ENCODE data around the gene CDHR1.

Gene CDHR1

GRCh38 chr10:84234479-84234878 lies 40.1 kb downstream of the CDHR1 start:
- no peak for DNase-seq

- no peak for DNase-seq
Measured at GRCh38 chr10:84235096-84235495, 40.8 kb downstream of the CDHR1 start.

DNA sequence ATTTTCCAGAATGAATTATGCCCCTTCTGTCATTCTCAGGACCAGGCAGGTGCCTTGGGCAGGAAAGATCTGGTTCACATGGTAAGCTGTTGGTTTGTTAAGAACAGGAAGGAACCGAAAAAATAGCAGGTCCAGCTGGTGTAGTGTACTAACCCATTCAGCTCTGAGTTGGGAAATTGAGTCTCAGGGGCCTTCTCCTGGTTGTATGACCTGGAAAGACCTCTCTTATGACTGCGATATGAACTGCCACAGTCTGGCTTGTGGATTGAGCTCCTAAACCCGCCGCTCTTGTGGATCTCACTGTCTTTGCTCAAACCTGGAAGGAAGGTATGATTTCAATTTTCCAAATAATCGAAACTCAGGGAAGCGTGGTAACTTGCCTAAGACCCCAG lies 42.5 kb downstream of the CDHR1 start:
- DNase-seq = no peak

DNA sequence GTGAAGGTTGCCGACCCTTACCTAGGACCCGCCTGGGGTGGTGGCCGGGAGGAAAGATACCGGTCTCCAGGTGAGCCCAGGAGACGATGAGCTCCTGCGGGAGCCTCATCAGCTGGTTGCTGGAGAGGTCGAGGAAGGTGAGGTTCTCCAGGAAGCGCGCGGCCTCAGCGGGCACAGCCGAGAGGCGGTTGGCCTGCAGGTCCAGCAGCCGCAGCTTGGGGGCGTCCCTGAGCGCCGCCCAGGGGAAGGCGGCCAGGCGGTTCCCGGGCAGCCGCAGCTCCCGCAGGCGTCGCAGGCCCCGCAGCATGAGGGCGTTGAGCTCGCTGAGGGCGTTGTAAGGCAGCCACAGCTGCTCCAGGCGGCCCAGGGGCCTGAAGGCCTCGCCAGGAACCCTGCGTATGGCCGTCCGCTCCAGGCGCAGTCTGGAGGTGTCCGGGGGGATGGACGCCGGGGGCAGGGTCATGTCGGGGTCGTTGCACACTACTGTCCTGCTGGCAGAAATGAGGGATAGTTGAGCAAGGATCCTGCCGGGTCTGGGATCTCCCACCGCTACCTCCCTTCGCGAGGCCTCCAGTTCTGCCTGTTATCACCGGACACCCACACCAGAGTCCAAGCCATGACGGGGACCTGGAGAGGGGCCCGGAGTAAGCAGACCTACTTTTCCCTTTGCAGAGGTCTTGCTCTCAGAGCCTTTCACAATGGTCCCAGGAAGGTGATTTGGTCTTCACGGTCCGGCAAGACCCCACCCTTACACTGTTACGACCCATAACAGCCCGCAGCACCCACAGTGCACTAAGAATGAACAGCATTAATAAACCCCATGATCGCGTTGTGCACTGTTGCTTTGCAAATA lies 43.1 kb downstream of the CDHR1 start:
- no peak for DNase-seq

DNA sequence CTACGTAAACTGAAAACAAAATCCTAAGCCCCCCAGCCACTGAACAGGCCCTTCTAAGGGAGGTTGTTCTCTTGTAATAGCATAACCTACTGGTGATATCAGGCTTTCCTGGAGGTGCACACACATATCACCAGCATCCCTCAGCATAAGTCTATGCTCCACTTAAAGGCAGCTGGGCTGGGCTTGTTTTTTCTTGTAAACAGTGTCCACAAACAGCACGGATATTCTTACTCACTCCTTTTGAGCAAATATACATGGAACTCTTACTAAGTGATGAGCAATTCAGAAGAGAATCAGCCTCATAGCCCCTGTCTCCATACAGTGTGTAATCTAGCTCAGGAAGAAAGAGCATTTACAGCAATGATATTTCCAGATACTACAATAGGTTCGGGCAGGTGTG lies 44.6 kb downstream of the CDHR1 start:
- no peak for DNase-seq

DNA sequence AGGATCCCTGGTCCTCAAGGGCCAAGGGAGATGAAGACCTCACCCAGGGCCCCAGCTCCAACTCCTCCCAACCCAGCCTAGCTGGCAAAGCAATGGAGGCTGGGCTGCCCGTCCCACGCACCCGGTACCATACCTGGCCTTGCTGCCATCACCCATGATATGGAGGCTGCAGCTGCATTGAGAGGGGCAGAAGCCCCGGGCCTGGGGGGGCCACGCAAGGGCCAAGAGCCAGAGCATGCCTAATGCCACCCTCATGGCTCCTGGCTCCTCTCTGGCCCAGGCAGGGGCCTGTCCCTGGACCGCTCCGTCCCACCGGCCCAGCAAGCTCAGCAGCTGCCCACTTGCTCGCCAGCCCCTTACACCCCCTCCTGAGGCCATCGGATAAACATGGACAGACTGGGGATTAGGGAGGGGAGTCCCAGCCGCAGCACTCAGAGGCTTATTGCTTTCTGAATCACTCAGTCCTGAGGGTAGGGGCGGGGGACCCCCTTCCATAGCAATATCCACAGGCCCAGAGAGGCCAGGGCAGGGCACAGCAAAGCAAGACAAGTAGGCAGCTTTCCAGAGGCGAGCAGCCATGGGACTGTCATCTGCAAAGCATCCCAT lies 47.0 kb downstream of the CDHR1 start, which contains the start of gene LRIT1:
Gene LRIT1, minus strand, starts transcription at position 362 of the 606 bp plus-strand sequence. Its CDS starts 107 bp downstream, at position 255.
- no peak for DNase-seq

- no peak for DNase-seq
Measured at GRCh38 chr10:84243759-84244158, 49.4 kb downstream of the CDHR1 start.

DNA sequence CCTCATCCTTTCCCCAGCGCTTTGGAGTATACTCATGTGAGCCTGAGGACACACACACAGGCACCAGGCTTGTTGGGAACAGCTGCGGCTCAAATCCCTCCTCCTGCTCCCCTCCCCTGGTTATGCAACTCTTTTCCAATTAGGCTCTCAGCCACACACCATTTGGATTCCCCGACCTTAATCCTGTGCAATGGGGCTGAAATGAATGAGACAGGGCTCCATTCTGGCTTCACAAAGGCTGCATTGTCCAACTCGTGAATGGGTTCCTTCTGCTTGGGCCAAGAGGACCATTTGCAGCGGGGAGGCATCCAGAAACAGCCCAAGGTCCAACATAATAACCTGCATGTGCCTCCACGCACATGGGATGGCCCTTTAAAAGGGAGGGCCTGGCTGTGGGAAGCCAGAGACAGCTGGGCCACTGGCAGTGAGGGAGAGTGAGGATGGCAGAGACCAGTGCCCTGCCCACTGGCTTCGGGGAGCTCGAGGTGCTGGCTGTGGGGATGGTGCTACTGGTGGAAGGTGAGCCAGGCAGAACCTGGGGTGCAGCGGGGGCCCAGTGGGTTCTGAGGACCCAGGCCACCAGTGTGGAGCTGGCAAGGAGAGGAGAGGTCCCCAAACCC lies 50.4 kb downstream of the CDHR1 start, which contains the start of gene RGR:
Gene RGR, plus strand, starts transcription at position 403 of the 620 bp plus-strand sequence. Its CDS starts 38 bp downstream, at position 441.
- no peak for DNase-seq

DNA sequence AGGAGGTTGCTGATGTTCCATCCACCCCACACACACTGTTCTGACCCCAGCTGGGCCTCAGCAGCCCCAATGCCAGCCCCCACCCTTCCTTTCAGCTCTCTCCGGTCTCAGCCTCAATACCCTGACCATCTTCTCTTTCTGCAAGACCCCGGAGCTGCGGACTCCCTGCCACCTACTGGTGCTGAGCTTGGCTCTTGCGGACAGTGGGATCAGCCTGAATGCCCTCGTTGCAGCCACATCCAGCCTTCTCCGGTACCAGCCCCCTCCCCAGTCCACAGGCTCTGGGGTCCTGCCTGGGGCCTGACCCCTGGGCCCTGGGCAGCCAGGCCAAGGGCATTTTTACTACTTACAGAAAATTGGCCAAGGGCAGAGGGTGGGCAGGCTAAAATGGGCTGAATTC lies 53.2 kb downstream of the CDHR1 start:
- no peak for DNase-seq

DNA sequence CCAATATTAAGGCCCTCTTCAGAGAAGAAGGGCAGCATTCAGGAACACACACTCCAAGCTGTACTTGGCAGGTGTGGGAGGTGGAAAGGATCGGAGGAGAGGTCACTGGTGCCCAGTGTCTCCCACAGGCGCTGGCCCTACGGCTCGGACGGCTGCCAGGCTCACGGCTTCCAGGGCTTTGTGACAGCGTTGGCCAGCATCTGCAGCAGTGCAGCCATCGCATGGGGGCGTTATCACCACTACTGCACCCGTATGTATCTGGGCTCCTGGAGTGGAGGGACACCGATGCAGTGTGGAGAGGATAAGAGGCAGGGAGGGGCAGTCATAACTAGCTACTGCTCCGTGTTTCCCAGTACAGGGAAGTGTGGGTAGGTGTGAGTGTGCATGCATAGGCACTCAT lies 54.5 kb downstream of the CDHR1 start:
- DNase-seq = no peak

GRCh38 chr10:84254552-84255478 lies 60.5 kb downstream of the CDHR1 start:
- no peak for DNase-seq

DNA sequence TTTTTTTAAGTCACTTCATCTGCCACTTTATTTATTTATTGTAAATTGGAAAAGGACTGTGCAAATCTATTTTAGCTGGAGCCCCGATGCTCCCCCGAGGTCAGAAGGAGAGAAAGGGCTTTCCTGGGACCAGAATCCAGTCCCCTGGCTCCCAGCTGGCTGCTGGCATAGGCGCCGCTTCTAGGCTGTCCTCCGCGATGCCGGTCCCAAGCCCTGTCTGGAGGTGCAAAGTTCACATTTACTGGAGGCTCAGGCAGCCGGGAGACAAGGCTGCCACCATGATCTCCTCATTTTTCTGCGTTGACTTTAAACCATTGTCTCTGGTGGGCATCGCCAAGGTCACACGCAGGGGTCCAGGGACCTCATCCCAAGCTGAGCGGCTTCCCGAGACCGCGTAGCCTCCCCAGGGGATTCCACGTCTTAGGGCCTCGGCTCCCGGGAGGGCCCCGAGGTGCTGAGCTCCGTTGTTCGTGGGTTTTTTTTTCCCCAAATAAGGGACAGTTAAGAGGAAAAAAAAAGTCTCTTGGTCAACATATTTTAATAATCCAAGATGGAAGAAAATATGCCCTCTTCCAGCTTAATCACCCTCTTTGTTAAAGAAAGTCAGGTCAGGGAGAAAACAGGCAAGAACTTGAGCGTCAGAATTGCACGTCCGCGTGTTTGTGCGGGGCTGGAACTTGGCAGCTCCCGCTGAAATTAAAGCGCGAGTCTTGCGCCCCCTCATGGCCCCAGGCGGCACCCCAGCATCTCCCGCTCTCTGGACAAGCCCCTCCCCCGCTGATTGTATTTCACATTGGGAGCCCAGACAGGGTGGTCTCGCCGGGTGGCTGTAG lies 62.4 kb downstream of the CDHR1 start:
- DNase-seq = no peak

GRCh38 chr10:84257343-84258020 lies 63.1 kb downstream of the CDHR1 start:
- no peak for DNase-seq

DNA sequence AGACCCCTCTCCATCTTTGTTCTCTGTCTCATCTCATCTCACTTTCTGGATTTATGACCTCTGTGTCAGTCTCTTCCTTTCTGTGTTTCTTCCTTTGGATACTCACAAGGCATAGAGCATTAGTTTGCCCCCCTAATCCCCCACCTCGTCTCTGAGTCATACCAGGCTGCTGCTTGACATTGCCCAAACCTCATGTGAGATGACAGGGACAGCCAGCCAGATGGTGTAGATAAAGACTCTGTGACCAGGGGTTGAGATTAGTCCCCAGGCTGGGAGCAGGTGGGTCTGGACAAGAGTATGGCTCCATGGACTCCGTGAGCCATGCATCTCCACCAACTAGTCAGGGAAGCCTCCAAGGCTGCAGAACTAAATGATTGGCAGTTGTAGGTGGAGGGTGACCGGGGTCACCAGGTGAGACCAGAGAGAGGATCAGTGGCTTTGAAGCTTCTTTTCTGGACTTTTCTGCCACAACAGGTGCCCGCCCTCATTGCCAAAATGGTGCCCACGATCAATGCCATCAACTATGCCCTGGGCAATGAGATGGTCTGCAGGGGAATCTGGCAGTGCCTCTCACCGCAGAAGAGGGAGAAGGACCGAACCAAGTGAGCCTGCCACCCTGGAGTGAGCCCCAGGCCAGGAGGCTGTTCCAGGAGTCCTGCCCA lies 63.8 kb downstream of the CDHR1 start:
- DNase-seq = no peak

GRCh38 chr10:84261236-84261915 lies 67.0 kb downstream of the CDHR1 start:
- no peak for DNase-seq

- no peak for DNase-seq
Measured at GRCh38 chr10:84262190-84262956, 68.0 kb downstream of the CDHR1 start.

DNA sequence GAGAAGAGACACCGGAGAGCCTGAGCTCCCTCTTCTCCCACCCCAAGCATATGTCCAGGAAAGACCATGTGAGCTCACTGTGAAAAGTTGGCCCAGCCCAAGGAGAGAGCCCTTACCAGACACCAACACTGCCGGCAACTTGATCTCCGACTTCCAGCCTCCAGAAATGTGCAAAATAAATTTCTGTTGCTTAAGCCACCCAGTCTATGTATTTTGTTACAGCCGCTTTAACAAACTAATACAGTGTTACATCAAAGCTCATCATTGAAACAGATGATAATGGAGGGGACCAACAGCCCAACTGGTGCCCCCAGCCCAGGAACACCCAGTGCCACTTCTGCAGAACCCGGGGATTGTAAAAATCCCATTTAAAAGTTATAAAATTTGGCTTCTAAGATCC lies 69.4 kb downstream of the CDHR1 start:
- DNase-seq = no peak

- DNase-seq = peak; percentile 22
Measured at GRCh38 chr10:84264611-84265141, 70.3 kb downstream of the CDHR1 start.

- no peak for DNase-seq
Measured at GRCh38 chr10:84265418-84265817, 71.1 kb downstream of the CDHR1 start.

Data from KG1 (cell line).